ENCODE data around the gene TMEM151B.

Gene TMEM151B

GRCh38 chr6:44269178-44269920 is 901 bp upstream of the TMEM151B start:
- DNase-seq (ENCODE audit: low read depth): no peak
- no peak for TF ChIP-seq CTCF (conservative IDR thresholded peaks at IDR 0.05; ENCODE audit: low read length)
- H3K4me3 ChIP-seq (ENCODE audit: low read length): no peak overlapping the region

- H3K4me3 ChIP-seq (ENCODE audit: low read length): no peak overlapping the region
- no peak for DNase-seq (ENCODE audit: low read depth)
- no peak for TF ChIP-seq CTCF (conservative IDR thresholded peaks at IDR 0.05; ENCODE audit: low read length)
Measured at GRCh38 chr6:44270526-44271405, 516 bp downstream of the TMEM151B start.

GRCh38 chr6:44271406-44271723 is 1.1 kb downstream of the TMEM151B start:
- no peak for DNase-seq (ENCODE audit: low read depth)
- no peak for TF ChIP-seq CTCF (conservative IDR thresholded peaks at IDR 0.05; ENCODE audit: low read length)
- H3K4me3 ChIP-seq (ENCODE audit: low read length): no peak overlapping the region

DNA sequence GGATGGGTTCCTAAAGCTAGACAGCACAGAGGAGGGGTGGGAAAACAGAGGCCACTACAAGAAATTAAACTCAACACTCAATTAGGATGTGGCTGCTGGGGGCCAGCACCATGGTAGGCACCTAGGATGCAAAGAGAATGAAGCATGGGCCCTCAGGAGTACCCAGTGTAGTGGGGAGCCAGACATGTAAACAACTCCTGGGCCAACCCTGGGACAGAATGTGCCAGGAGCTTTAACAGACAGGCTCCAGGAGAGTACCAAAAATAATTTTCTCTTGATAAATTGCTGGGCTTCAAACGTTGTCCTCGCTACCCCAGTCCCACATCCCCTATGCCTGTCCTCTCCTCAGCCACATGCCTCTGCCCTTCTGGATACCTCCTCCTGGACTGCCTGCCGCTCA is 1.7 kb downstream of the TMEM151B start:
- no peak for DNase-seq (ENCODE audit: low read depth)
- no peak overlapping the region for H3K4me3 ChIP-seq (ENCODE audit: low read length)
- no peak for TF ChIP-seq CTCF (conservative IDR thresholded peaks at IDR 0.05; ENCODE audit: low read length)

DNA sequence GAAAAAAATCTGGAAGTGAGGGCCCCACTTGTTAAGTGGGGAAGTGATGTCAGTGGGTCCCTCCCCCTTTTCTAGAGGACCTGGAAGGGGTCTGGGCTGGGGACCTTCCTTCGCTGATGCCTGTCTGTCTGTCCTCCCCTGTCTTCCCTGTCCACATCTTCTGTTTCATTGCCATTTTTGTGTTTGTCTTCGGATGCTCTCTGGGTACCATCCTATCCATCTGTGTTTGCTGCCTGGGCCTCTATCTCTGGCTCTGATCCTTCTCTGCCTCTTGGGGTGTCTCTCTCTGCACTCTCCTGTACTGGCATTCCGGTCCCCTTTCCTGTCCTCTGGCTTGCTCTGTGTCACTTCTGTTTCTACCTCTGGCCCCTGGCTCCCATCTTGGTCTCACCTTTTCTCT is 2.3 kb downstream of the TMEM151B start:
- TF ChIP-seq CTCF (conservative IDR thresholded peaks at IDR 0.05; ENCODE audit: low read length): no peak
- H3K4me3 ChIP-seq (ENCODE audit: low read length): no peak overlapping the region

DNA sequence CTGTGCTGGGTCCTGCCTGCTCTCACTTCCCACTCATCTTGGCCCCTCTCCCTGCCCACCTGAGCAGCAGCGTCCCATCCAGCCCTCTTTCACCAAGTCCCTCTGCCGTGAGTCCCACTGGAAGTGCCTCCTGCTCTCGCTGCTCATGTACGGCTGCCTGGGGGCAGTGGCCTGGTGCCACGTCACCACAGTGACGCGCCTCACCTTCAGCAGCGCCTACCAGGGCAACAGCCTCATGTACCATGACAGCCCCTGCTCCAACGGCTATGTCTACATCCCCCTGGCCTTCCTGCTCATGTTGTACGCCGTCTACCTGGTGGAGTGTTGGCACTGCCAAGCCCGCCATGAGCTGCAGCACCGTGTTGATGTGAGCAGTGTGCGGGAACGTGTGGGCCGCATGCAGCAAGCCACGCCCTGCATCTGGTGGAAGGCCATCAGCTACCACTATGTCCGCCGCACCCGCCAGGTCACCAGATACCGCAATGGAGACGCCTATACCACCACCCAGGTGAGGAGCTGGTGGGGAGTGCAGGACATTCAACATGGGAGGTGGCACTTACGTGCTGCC is 2.8 kb downstream of the TMEM151B start:
- no peak for TF ChIP-seq CTCF (conservative IDR thresholded peaks at IDR 0.05; ENCODE audit: low read length)
- DNase-seq (ENCODE audit: low read depth): no peak
- H3K4me3 ChIP-seq (ENCODE audit: low read length): no peak overlapping the region

More for the DNA sequence above, 2.3 kb downstream of the TMEM151B start:
- DNase-seq (ENCODE audit: low read depth): no peak
